Mucosa of descending colon (tissue), 3 donors: ENCODE data around the gene NOTCH4. TPM values are rescaled to one million over a fixed set of nuclear protein-coding genes. Genes with fewer than 3 reads are reported as not detected.

Experiments used
- ATAC-seq: fragments of 200-7000 bp; cut with Tn5 transposase; one replicate; pipeline ENCODE4 v1.9.1; 2020; ENCODE audit warnings: mild to moderate bottlenecking, moderate library complexity
- DNase-seq, 3 donors: peaks; one replicate each; pipeline ENCODE4 v3.0.0-alpha.2; 2020
- H3K36me3 ChIP-seq: fragments of 200-600 bp; one replicate; pipeline ENCODE4 v1.8.0; 2021; ENCODE audit warnings: low read depth, mild to moderate bottlenecking
- H3K4me1 ChIP-seq: fragments of 200-600 bp; one replicate; pipeline ENCODE4 v1.8.0; 2021; ENCODE audit warnings: low read depth, mild to moderate bottlenecking
- H3K4me3 ChIP-seq: fragments of 200-600 bp; one replicate; pipeline ENCODE4 v1.8.0; 2021; ENCODE audit warnings: mild to moderate bottlenecking
- H3K9me3 ChIP-seq: fragments of 200-600 bp; one replicate; pipeline ENCODE4 v1.8.0; 2021; ENCODE audit warnings: mild to moderate bottlenecking
- CTCF ChIP-seq: fragments of 200-600 bp; IDR thresholded peaks from one replicate; pipeline ENCODE4 v1.8.0; 2022; ENCODE audit warnings: antibody characterized with exemption, mild to moderate bottlenecking
- intact Hi-C, 2 donors: fragments of 100-400 bp; cut with DNase I in 1 of 2; cut with micrococcal nuclease in 1 of 2; formaldehyde crosslinking; loops; one replicate each; pipeline versions ENCODE4 v1.11.0 to v1.11.1; 2022; cut with DNase I, micrococcal nuclease
- total RNA-seq, 3 donors: library from RNA; stranded (reverse); fragmentation: NEBNext Ultra II Directional in 2 of 3; extraction: Animal tissue kit (Norgen Biotek cat#: 25700) in 2 of 3; gene quantifications; one replicate each; pipeline versions ENCODE4 v1.2.1 to v1.2.4, GENCODE V29; 2021 to 2023
- donor health status: DM: no; HTN: no; CAD: no; lungs with moderate emphysema.
- donor health status: DM: no; HTN: no; CAD: no.
- donor health status: DM: no; HTN: yes; CAD: no.

The NOTCH4 gene
- total RNA-seq, 3 donors from 2014 or later = 1.5 to 10.5 (median 4.0) TPM

- ATAC-seq = no peak
- no peaks in the 10 kb centered on the region for H3K9me3 ChIP-seq
- no peaks in the 10 kb centered on the region for H3K4me1 ChIP-seq
- no peaks in the 10 kb centered on the region for H3K36me3 ChIP-seq
- no peak for TF ChIP-seq CTCF
- intact Hi-C loops = no loop called here
- no peak overlapping the region for H3K4me3 ChIP-seq
- DNase-seq = no peak
Measured at GRCh38 chr6:32224696-32225095, 829 bp upstream of the NOTCH4 start.

DNA sequence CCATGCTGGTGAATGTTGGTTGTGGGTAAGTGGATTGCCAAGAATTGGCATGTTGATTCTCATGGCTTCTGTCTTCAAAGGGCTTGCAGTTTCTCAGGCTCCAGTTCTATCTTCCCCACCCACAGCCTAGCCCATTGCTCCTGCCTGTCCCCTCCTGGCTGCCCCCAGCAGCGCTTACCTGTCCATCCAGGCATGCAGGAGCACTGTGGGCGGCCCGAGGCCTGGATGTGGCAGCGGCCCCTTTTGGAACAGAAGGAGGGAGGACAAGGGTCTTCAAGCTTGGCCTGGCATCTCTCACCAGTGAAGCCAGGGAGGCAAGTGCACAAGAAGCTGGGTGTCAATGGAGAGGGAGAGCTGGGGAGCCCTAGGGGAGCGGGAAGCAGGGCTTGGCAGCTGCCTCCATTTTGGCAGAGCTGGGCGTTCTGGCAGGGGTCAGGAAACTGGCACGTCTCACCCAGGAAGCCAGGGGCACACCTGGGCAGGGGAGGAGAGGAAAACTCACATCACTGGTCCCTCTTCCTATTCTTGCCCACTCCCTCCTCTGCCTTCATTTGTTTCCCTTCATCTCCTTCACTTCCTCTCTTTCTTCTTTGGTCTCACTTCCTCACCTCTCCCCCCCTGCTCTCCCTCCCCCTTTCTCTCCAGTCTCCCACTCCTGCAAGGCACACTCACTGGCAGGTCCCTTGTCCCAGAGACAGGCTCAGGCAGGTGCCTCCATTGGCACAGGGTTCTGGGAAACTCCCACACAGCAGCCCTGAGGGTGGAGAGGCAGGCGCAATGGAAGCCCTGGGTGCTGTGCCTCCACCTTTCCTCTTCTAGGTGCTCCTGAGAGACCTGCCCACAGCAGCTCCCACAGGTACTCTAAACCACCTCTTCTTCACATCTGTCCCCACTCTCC, 1.3 kb downstream of the NOTCH4 start:
- no peaks in the 10 kb centered on the region for H3K36me3 ChIP-seq
- no peak for DNase-seq
- intact Hi-C loops = no loop called here
- H3K9me3 ChIP-seq = no peaks in the 10 kb centered on the region
- no peak overlapping the region for H3K4me3 ChIP-seq
- no peak for TF ChIP-seq CTCF
- H3K4me1 ChIP-seq = no peaks in the 10 kb centered on the region
- ATAC-seq = no peak

GRCh38 chr6:32220021-32220420, 3.8 kb downstream of the NOTCH4 start:
- intact Hi-C loops = no loop called here
- TF ChIP-seq CTCF = no peak
- ATAC-seq = no peak
- no peak for DNase-seq
- Histone ChIP-seq H3K36me3 (no peaks in the 10 kb centered on the region), H3K4me1 (no peaks in the 10 kb centered on the region), H3K9me3 (no peaks in the 10 kb centered on the region), H3K4me3 (no peak overlapping the region)

DNA sequence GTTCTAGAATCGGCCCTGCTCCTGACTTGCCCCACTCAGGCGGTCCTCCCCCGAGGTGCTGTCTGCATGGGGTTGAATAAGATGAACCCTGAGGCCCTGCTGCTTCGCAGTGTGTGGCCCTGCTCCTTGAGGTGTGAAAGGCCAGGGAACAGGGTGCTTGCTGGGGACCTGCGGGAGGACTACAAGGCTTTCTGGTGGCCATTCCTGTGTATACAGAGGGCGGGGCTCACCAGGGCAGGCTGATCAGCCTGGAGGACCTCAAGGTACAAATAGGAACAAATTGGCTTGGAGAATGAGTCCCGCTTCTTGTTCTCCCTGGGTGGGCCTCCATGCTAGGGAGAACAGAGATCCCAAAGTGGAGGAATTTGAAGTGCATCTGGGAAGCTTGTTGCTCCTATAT, 5.7 kb downstream of the NOTCH4 start:
- Histone ChIP-seq H3K4me3 (no peak overlapping the region), H3K4me1 (no peaks in the 10 kb centered on the region), H3K36me3 (no peaks in the 10 kb centered on the region), H3K9me3 (no peaks in the 10 kb centered on the region)
- TF ChIP-seq CTCF = no peak
- ATAC-seq (no peak), DNase-seq (no peak)
- intact Hi-C loops = no loop called here

DNA sequence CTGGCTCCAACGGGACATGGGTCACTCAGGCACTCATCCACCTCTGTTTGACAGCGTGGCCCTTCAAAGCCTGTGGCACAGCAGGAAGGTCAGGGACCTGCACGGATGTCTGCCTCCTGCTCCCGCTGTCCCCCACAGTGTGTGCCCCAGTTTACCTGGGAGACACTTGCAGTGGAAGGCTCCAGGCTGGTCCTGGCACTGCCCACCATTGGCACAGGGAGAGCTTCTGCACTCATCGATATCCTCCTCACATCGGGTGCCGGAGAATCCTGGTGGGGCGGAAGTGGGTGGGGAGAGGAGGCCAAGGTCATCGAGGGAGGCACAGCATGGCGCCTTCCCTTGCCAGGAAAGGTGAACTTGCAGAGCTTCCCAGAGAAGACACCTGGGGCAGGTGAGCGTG, 6.9 kb downstream of the NOTCH4 start:
- no peak for TF ChIP-seq CTCF
- no peak overlapping the region for H3K4me3 ChIP-seq
- H3K4me1 ChIP-seq = no peaks in the 10 kb centered on the region
- DNase-seq (no peak), ATAC-seq (no peak)
- no peaks in the 10 kb centered on the region for H3K36me3 ChIP-seq
- no peaks in the 10 kb centered on the region for H3K9me3 ChIP-seq
- intact Hi-C loops = no loop called here
